Duodenal mucosa (tissue), 2 donors: ENCODE data around the gene PTPRE.

Experiments
- H3K27ac ChIP-seq: one replicate; pipeline ENCODE4 v1.7.0; 2013; ENCODE audit warnings: low read depth, low read length
- H3K27me3 ChIP-seq, 2 donors: one replicate each; pipeline ENCODE4 v1.7.0; 2013; ENCODE audit warnings: low read length in 2 of 2, control low read depth in 1 of 2; ENCODE audit not compliant: insufficient read depth in 2 of 2, control insufficient read depth in 1 of 2
- H3K36me3 ChIP-seq, 2 donors: one replicate each; pipeline ENCODE4 v1.7.0; 2013; ENCODE audit warnings: low read length in 2 of 2, control low read depth in 1 of 2; ENCODE audit not compliant: insufficient read depth in 2 of 2, control insufficient read depth in 1 of 2
- H3K4me1 ChIP-seq, 2 donors: one replicate each; pipeline ENCODE4 v1.7.0; 2013; ENCODE audit warnings: low read length in 2 of 2, control low read depth in 1 of 2; ENCODE audit not compliant: insufficient read depth in 2 of 2, control insufficient read depth in 1 of 2
- H3K4me3 ChIP-seq, 2 donors: one replicate each; pipeline ENCODE4 v1.7.0; 2013; ENCODE audit warnings: low read length in 2 of 2, low read depth in 1 of 2
- H3K9ac ChIP-seq, 2 donors: one replicate each; pipeline ENCODE4 v1.7.0; 2013; ENCODE audit warnings: low read length in 2 of 2, low read depth in 1 of 2
- H3K9me3 ChIP-seq, 2 donors: one replicate each; pipeline ENCODE4 v1.7.0; 2013; ENCODE audit warnings: low read length in 2 of 2, control low read depth in 1 of 2; ENCODE audit not compliant: control insufficient read depth in 1 of 2

Gene PTPRE

DNA sequence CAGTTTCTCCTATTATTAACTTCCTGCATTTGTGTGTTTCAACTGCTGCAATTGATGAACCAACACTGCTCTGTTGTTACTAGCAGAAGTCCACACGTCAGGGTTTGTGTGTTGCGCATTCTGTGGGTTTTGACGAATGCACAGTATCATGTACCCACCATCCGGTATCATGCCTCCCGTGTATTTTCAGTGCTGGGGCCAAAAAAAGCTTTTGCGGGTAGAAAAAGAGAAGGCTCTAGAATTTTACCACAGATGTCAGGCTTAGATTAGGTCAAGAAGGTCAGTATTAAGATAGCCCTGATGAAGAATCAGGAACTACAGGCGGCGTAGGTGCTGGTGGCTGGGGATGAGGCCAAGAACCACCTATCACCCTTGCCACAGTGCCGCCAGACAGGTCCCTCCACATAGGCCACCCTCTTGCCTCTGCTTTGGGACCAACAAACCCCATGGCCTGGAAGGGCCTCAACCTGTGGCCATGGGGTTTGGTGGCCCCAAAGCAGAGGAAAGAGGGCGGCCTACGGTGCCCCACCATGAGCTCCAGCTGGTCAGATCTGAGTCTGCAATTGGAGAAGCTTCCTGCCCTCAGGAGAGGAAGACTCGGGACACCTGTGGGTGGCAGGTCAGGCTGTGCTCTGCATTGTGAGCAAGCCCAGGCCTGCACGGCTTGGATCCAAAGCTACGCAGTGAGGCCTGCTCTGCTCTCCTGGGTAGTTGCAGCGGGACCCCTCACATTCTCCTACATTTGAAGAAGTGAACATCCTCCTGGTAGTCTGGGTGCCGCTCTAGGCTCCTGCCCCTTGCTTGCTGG, 147.5 kb downstream of the PTPRE start:
- H3K4me3 ChIP-seq, result no peak overlapping the region
- peaks cover 0 to 3% of the 10 kb centered on the region in 2 donors for H3K4me1 ChIP-seq
- no peak overlapping the region for H3K27ac ChIP-seq
- H3K27me3 ChIP-seq, result no peaks in the 10 kb centered on the region
- no peak overlapping the region for H3K9ac ChIP-seq
- no peaks in the 10 kb centered on the region for H3K9me3 ChIP-seq
- H3K36me3 ChIP-seq, result peaks cover 14 to 69% of the 10 kb centered on the region in 2 donors

GRCh38 chr10:128055061-128055868, 148.4 kb downstream of the PTPRE start:
- H3K4me1 ChIP-seq, result peaks cover under 1 to 3% of the 10 kb centered on the region in 2 donors
- no peak overlapping the region for H3K9ac ChIP-seq
- H3K27ac ChIP-seq, result no peak overlapping the region
- no peak overlapping the region for H3K4me3 ChIP-seq
- H3K9me3 ChIP-seq, result no peaks in the 10 kb centered on the region
- H3K36me3 ChIP-seq, result peaks cover 13 to 71% of the 10 kb centered on the region in 2 donors
- H3K27me3 ChIP-seq, result no peaks in the 10 kb centered on the region

DNA sequence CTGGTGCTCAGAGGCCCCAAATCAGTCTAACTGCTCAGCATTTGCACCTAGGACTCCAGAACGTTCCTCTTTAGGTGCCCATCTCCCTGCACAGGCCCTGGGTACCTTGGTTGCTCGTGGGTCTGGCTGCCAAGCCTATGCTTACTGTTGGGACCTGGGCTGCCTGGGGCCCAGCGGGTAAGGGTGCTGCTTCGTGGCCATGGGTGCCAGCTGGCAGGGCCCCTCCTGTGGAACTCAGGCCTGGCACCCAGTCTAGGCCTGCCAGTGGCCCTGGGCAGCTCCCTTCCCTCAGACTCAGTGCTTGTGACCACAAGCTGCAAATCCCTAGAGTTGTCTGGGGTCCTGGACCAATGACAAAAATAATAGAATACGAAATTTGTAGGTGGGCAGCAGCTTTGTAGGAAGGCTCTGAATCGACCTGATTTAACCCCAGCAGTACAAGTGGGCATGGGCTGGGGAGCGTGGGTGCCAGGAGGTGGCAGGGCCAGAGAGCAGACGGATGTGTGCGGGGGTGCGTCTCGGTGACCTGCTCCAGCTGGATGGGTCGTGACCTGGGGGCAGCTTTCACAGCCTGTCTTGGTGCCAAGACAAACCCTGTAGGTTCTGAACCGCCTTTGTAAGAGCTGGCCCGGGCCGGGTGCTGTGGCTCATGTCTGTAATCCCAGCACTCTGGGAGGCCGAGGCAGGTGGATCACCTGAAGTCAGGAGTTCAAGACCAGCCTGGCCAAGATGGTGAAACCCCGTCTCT, 149.6 kb downstream of the PTPRE start:
- Histone ChIP-seq H3K4me1 (peaks cover 3% of the 10 kb centered on the region in 2 donors), H3K27ac (no peak overlapping the region), H3K9me3 (no peaks in the 10 kb centered on the region), H3K4me3 (no peak overlapping the region), H3K9ac (no peak overlapping the region), H3K36me3 (peaks cover 18 to 77% of the 10 kb centered on the region in 2 donors), H3K27me3 (no peaks in the 10 kb centered on the region)

GRCh38 chr10:128058106-128058749, 151.3 kb downstream of the PTPRE start:
- Histone ChIP-seq H3K4me3 (no peak overlapping the region), H3K27ac (no peak overlapping the region), H3K9ac (no peak overlapping the region), H3K4me1 (peaks cover 3 to 9% of the 10 kb centered on the region in 2 donors), H3K9me3 (no peaks in the 10 kb centered on the region), H3K36me3 (peaks cover 16 to 71% of the 10 kb centered on the region in 2 donors), H3K27me3 (no peaks in the 10 kb centered on the region)

- no peak overlapping the region for H3K27ac ChIP-seq
- no peak overlapping the region for H3K9ac ChIP-seq
- H3K9me3 ChIP-seq, result no peaks in the 10 kb centered on the region
- H3K4me1 ChIP-seq, result peaks cover 7 to 15% of the 10 kb centered on the region in 2 donors
- peaks cover 14 to 69% of the 10 kb centered on the region in 2 donors for H3K36me3 ChIP-seq
- no peaks in the 10 kb centered on the region for H3K27me3 ChIP-seq
- no peak overlapping the region for H3K4me3 ChIP-seq
These were observed 151.8 kb downstream of the PTPRE start for GRCh38 chr10:128058750-128059134.

DNA sequence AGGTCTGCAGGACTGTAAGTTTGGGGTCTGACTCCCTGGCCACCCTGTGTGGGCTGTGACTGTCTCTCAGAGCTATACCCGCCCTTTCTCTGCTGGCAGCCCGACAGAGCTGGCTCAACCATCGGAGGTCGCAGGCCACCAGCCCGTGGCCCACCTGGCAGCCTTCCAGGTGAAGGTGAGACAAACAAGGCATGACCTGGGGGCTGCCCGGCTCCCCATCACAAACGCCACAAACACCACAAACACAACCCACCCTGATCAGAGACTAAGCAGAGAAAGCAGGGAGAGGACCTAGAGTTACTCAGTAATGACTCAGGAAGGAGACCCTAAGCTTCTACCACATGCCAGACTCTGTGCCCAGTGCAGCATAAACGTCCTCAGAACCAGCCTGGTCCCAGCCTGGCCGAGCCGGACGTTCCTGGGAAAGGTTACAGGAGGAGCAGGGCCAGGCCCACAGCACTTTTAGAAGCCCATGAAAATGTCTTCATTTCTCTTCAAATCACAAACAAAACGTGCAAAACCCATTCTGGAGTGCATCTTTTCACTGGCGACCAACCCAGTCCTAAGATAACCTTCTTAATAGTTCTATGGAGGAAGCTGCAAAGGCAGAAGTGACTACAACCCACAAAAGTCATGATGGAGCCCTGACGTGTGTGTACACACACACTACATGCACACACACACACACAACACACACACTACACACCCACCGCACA, 152.5 kb downstream of the PTPRE start:
- Histone ChIP-seq H3K36me3 (peaks cover 9 to 65% of the 10 kb centered on the region in 2 donors), H3K4me1 (peaks cover 14 to 21% of the 10 kb centered on the region in 2 donors), H3K27me3 (no peaks in the 10 kb centered on the region), H3K4me3 (no peak overlapping the region), H3K27ac (no peak overlapping the region), H3K9ac (no peak overlapping the region), H3K9me3 (no peaks in the 10 kb centered on the region)

- Histone ChIP-seq H3K9ac (no peak overlapping the region), H3K27me3 (no peaks in the 10 kb centered on the region), H3K36me3 (peaks cover 8 to 64% of the 10 kb centered on the region in 2 donors), H3K4me3 (no peak overlapping the region), H3K9me3 (no peaks in the 10 kb centered on the region), H3K27ac (no peak overlapping the region), H3K4me1 (peaks cover 16 to 27% of the 10 kb centered on the region in 2 donors)
These were observed 153.0 kb downstream of the PTPRE start for GRCh38 chr10:128059982-128060293.

DNA sequence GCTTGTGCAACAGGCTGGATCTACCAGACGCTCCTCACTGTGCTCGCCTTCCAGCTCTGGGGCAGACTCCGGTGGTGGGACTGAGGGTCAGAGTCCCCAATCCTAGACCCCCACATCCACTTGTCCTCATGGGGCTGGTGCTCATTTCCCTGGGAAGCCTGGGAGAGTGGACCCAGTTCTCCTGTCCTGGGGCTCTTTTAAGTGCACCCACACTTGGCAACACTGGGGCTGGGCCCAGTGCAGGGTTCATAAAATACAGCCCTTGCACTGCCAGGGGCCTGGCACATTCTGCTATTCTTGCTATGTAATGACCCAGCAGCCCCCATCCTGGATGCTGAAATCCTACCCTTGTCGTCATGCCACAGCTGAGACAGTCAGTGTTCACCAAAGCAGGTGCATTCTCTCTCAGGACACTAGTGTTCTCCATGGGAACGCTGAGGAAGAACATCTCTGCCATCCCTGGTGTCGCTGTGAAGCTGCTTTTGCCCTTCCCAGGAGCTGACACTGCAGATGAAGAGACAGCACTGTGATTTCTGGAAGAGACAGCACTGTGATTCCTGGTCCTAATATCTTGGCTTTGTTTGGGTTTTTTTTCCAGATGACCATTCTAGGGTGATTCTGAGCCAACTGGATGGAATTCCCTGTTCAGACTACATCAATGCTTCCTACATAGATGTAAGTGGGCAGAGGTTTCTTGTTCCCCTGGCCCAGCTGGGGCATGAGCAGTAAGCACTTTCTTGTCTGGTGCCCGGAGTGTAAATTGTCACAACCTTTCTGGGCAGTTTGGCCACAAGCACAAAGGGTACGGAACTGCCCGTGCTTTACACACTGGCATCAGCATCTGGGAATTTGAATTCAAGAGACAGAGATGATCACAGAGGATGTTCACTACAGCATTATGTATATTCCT, 153.7 kb downstream of the PTPRE start:
- Histone ChIP-seq H3K27ac (no peak overlapping the region), H3K4me1 (peaks cover 20 to 32% of the 10 kb centered on the region in 2 donors), H3K36me3 (peaks cover 10 to 64% of the 10 kb centered on the region in 2 donors), H3K9ac (no peak overlapping the region), H3K4me3 (no peak overlapping the region), H3K27me3 (no peaks in the 10 kb centered on the region), H3K9me3 (no peaks in the 10 kb centered on the region)
